ENCODE results near the gene SLC37A1.

- TF ChIP-seq CTCF (conservative IDR thresholded peaks at IDR 0.05) (no peak), ZFX (IDR thresholded peaks at IDR 0.05) (no peak)
Observed at GRCh38 chr21:42540396-42540795, 26.7 kb downstream of the SLC37A1 start.

Measured in C4-2B (cell line).